Right atrium auricular region (tissue), 2 donors: ENCODE measurements around the gene DIMT1. TPM values are rescaled to one million over a fixed set of nuclear protein-coding genes. Genes with fewer than 3 reads are reported as not detected.

Experiments used
- DNase-seq: peaks from one replicate; pipeline ENCODE4 v3.0.0-alpha.2; 2019; ENCODE audit warnings: low spot score
- H3K27ac ChIP-seq, 2 donors: fragments of 200-600 bp; sonication (generic); 1 replicate in 1 of 2; 2 replicates in 1 of 2; pipeline ENCODE4 v1.5.1; 2016 to 2019
- H3K27me3 ChIP-seq, 2 donors: fragments of 200-600 bp; sonication (generic); one replicate each; pipeline versions ENCODE4 v1.5.1 to v1.6.0; 2017 to 2019
- H3K36me3 ChIP-seq: fragments of 200-600 bp; sonication (generic); one replicate; pipeline ENCODE4 v1.5.1; 2016
- H3K4me1 ChIP-seq, 2 donors: fragments of 200-600 bp; sonication (generic); one replicate each; pipeline versions ENCODE4 v1.5.1 to v1.6.0; 2017 to 2019
- H3K4me3 ChIP-seq, 2 donors: fragments of 200-600 bp; sonication (generic); 1 replicate in 1 of 2; 2 replicates in 1 of 2; pipeline ENCODE4 v1.5.1; 2017 to 2019; ENCODE audit warnings: mild to moderate bottlenecking in 1 of 2, moderate library complexity in 1 of 2
- H3K9me3 ChIP-seq, 2 donors: fragments of 200-600 bp; sonication (generic); one replicate each; pipeline ENCODE4 v1.5.1; 2019
- CTCF ChIP-seq, 2 donors: fragments of 200-600 bp; sonication (generic); IDR thresholded peaks; one replicate each; pipeline ENCODE4 v1.5.1; 2019; ENCODE audit warnings: antibody characterized with exemption in 2 of 2
- total RNA-seq, 2 donors: library from RNA; depleted of rRNA; stranded (reverse); fragments of >200 nt; gene quantifications; one replicate each; pipeline ENCODE4 v1.1.0, GENCODE V29; 2016

The DIMT1 gene
- 10 to 100 TPM; 23.0 to 25.1 TPM for total RNA-seq

DNA sequence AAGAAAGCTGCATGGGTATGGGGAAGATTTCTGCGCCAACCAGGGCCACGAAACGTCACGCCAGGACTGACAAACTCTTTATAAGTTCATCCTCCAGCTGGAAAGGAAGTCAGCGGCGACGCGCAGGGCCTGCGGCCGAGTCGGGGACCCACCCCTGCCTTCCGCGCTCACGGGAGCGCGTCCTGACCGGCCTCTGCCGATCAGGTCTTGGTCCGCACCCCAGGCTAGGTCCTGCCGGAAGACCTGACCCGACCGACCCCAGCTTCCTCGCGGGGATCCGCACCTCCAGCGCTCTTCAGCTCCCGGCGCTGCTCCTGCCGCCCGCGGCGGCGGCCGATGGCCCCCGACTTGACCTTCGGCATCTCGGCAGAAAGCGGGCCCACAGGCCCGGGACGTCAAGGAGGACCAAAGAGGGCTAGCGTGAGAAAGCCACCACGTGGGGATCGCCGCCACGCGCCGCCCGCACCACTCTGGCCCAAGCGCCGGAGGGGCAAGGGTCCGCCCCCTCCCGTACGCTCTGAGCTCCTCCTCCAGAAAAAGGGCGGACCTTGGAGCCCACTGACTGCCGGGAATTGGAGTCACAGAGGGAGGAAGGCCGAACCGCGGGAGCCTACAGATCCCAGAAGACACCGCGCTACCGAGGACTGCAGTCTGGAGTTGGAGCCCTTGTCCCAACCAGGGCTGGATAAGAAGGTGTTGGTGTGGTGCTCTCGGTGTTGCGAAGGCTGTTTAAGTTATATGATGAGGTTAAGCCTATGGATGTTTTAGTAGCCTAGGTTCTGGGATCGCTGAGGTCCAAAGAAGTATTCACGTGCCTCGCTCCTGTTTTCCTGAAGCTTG, at the start of gene DIMT1:
DIMT1 (minus strand) TSS at position 495 of the 840 bp plus-strand sequence; CDS start at position 362, 133 bp downstream.
- peaks cover 21% of the 10 kb centered on the region for H3K36me3 ChIP-seq
- peak within 1 kb of the TSS; percentile 98 for H3K27ac ChIP-seq
- peak within 1 kb of the TSS; percentile 82 to 86 for H3K4me3 ChIP-seq
- H3K4me1 ChIP-seq: peaks cover 0 to 13% of the 10 kb centered on the region in 2 donors
- DNase-seq: peak; percentile 98
- no peak for TF ChIP-seq CTCF (IDR thresholded peaks at IDR 0.05)
- H3K9me3 ChIP-seq: no peaks in the 10 kb centered on the region
- no peaks in the 10 kb centered on the region for H3K27me3 ChIP-seq

DNA sequence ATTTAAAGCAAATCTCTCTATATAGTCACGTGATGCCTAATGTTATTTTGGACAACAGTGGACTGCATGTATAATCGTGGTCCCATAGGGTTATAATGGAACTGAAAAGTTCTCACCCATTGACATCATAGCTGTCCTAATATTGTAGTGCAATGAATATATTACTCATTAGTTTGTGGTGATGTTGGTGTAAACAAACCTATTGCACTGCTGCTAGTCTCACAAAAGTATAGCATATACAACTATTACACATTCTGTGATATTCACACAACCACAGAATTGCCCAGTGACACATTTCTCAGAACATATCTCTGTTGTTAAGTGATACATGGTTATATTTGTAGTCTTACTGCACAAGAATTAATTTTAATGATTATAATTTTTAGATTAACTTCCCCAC, 46.6 kb upstream of the DIMT1 start:
- TF ChIP-seq CTCF (IDR thresholded peaks at IDR 0.05): no peak

GRCh38 chr5:62448528-62448927, 44.8 kb upstream of the DIMT1 start:
- H3K27ac ChIP-seq: no peak overlapping the region
- H3K36me3 ChIP-seq: peaks cover 11% of the 10 kb centered on the region
- DNase-seq: no peak
- TF ChIP-seq CTCF (IDR thresholded peaks at IDR 0.05): no peak
- no peaks in the 10 kb centered on the region for H3K27me3 ChIP-seq
- no peak overlapping the region for H3K4me3 ChIP-seq
- no peaks in the 10 kb centered on the region for H3K4me1 ChIP-seq
- no peaks in the 10 kb centered on the region for H3K9me3 ChIP-seq

More for the DNA sequence above, 46.6 kb upstream of the DIMT1 start:
- Histone ChIP-seq H3K9me3 (no peaks in the 10 kb centered on the region), H3K4me3 (no peak overlapping the region), H3K36me3 (peaks cover 11% of the 10 kb centered on the region), H3K27me3 (no peaks in the 10 kb centered on the region), H3K27ac (no peak overlapping the region), H3K4me1 (no peaks in the 10 kb centered on the region)
- no peak for DNase-seq

GRCh38 chr5:62432621-62433064, 28.9 kb upstream of the DIMT1 start:
- no peaks in the 10 kb centered on the region for H3K9me3 ChIP-seq
- no peaks in the 10 kb centered on the region for H3K27me3 ChIP-seq
- H3K4me1 ChIP-seq: peaks cover 0 to 29% of the 10 kb centered on the region in 2 donors
- H3K27ac ChIP-seq: peak overlapping the region; percentile 66 to 78
- no peaks in the 10 kb centered on the region for H3K36me3 ChIP-seq
- H3K4me3 ChIP-seq: peak overlapping the region in 1 of 2 donors; percentile 20
- TF ChIP-seq CTCF (IDR thresholded peaks at IDR 0.05): no peak
- no peak for DNase-seq

DNA sequence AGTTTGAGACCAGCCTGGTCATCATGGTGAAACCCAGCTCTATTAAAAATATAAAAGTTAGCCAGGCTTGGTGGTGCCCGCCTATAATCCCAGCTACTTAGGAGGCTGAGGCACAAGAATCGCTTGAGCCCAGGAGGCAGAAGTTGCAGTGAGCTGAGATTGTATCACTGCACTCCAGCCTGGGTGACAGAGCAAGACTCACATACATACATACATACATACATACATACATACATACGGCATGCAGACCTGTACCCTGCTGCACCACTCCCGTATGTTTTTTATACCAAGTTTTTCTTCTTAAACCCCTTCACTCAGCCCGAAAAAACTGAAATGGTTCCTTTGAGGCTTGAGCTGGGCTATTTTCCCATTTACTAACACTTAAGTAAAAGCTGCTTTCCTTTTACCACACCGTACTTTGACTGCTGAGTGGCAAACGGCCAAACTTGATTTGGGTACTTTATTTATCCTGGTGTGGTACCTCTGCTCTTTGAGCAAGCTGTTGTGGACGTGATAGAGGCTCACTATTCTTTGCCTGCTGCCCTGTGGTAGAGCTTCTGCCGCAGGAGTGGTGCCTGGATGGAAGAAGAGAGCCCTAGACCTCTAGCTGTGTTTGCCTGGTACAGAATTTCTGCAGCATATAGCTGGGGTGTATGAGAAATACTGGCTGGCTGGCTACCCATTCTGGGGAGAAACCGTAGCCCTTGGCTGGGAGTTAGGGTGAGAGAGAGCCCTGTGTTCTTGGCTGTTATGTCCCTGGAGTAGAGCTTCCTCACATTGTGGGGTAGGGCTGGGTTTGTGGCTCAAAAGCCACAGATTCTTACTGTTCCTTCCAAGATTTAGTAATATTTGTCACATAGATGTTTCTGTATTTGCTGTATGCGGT, 28.3 kb upstream of the DIMT1 start:
- Histone ChIP-seq H3K4me3 (peak overlapping the region in 1 of 2 donors; percentile 20), H3K27me3 (no peaks in the 10 kb centered on the region), H3K27ac (peak overlapping the region; percentile 66 to 78), H3K36me3 (no peaks in the 10 kb centered on the region), H3K4me1 (peaks cover 0 to 29% of the 10 kb centered on the region in 2 donors), H3K9me3 (no peaks in the 10 kb centered on the region)
- no peak for DNase-seq
- no peak for TF ChIP-seq CTCF (IDR thresholded peaks at IDR 0.05)
